GM19240 (cell line): ENCODE data around the gene SZRD1.
A peak's percentile ranks its signal among the peaks of the same experiment; 100 is the strongest.
"Not testable (repeated sequence)": the region's sequence is repeated elsewhere in the genome, so short reads cannot be mapped to it uniquely, and the experiment has no call there.

ENCODE experiments used
- DNase-seq: peaks from one replicate; pipeline ENCODE4 v3.0.0; 2011; ENCODE audit warnings: low spot score; ENCODE audit not compliant: insufficient read length

SZRD1 gene, protein sequence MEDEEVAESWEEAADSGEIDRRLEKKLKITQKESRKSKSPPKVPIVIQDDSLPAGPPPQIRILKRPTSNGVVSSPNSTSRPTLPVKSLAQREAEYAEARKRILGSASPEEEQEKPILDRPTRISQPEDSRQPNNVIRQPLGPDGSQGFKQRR

DNA sequence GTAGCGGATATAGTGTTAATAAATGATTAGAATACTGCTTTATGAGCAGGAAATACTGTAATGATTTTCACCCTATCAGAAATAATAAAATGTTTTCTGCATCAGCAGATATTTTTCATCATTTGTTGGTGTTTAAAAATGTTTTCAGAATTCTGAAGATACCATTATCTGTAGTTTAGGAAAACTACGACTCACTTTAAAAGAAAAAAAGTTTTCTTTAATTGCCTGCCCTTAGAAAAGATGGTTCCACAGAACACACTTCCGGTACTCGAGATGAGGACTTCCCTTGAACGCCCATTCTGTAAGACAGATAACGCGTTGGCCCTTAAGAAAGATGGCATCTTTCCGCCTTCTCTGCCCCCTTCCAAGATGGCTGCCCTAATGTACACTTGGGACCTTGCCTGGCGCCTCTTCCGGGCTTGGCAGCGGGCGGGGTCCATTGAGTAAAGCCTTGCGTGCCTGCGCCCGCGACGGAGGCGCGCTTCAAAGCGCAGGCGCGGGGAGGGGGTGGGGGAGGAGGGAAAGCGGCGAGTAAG, at the start of gene SZRD1:
Gene SZRD1, plus strand, starts transcription at position 521 of the 536 bp plus-strand sequence. CDS start 16 bp downstream, outside the sequence.
- DNase-seq = peak; percentile 61

DNA sequence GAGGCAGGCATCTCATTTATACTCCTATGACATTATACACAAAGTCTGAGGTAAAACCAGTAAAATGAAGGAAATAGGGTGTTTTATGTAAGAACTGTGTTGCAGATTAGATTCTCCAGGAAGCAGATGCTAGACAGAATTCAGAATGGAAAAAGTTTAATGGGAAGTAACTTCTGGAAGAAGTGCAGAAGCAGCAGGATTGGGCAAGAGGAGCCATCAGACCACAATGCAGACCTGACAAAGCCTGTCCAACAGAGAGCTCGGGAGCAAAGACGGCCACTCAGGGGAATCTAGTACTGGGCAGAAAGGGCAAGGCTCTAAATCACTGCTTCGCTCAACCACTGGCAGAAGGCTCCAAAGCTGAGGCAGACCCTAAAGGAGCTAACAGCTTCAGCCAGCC, 48.5 kb upstream of the SZRD1 start:
- DNase-seq = no peak

GRCh38 chr1:16321176-16321867, 45.7 kb upstream of the SZRD1 start:
- DNase-seq = no peak

- DNase-seq = no peak
Observed at GRCh38 chr1:16324456-16324890, 42.6 kb upstream of the SZRD1 start.

- no peak for DNase-seq
Observed at GRCh38 chr1:16326833-16327404, 40.1 kb upstream of the SZRD1 start.

DNA sequence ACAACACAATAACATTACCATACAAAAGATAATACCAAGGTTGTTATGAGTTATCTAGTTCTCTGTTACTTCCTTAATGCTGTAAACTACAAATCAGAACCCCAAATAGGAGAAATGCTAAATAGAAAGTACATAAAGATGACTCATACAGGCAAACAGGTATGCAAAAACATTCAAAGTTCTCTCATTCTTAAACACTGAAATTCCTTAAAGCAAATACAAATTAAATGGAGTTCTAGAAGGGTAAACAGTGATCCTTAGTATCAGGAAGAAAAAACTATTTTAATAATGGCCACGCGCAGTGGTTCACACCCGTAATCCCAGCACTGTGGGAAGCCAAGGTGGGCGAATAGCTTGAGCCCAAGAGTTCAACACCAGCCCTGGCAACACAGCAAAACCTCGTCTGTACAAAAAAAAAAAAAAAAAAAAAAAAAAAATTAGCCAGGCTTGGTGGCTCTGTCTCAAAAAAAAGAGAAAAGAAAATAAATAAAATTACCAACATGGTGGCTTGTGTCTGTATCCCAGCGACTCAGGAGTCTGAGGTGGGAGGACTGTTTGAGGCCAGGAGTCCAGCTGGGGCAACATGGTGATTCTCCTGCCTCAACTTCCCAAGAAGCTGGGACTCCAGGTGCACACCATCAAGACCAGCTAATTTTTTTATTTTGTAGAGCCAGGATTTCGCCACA, 32.2 kb upstream of the SZRD1 start:
- no peak for DNase-seq

- DNase-seq = no peak
Observed at GRCh38 chr1:16338961-16339360, 28.1 kb upstream of the SZRD1 start.

- DNase-seq = no peak
Observed at GRCh38 chr1:16340673-16341072, 26.4 kb upstream of the SZRD1 start.

DNA sequence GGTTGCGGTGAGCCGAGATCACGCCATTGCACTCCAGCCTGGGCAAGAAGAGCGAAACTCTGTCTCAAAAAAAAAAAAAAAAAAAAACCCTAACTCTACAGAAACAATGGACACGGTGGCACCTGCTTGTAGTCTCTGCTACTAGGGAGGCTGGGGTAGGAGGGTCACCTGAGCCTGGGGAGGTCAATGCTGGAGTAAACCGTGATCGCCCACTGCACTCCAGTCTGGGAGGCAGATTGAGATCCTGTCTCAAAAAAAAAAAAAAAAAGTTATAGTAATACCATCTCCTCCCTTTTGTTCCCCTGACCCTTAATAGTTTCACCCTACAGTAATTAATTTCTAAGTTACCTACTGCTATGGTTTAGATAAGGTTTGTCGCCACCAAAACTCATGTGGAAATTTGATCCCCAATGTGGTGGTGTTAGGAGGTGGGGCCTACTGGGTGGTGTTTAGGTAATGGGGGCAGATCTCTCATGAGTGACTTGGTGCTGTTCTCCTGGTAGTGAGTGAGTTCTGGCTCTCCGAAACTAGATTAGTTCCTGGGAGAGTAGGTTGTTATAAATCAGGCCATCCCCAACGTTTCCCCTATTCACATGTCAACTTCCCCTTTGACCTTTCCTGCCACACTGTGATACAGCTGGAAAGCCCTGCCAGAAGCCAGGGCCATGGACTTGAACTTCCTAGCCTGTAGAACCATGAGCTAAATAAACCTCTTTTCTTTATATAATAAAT, 24.5 kb upstream of the SZRD1 start:
- DNase-seq = no peak

GRCh38 chr1:16343276-16343675, 23.8 kb upstream of the SZRD1 start:
- not testable (repeated sequence) for DNase-seq

DNA sequence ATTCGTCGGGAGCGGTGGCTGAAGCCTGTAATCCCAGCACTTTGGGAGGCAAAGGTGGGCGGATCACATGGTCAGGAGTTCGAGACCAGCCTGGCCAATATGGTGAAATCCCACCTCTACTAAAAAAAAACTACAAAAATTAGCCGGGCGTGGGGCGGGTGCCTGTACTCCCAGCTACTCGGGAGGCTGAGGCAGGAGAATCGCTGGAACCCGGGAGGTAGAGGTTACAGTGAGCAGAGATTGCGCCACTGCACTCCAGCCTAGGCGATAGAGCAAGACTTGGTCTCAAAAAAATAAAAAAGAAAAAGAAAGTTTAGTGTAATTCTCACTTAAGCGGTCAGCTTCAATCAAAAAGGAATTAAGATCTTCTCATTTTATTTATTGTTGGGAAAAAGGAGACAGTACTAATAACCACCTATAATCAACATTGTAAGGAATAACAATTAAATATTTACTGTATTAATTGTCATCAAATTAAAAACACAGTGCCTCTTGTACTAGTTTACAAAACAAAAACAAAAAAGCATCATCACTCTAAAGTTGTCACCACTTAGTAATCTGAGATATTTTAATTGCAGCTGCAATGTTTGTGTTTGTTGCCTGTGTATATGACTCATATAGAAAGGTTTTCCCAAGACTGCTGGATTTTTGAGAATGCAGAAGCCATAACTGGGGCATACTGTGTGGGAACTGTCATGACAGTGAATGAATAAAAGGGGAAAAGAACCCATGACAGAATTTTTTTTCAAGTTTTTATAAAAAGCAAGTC, 18.4 kb upstream of the SZRD1 start:
- DNase-seq = no peak

- DNase-seq = no peak
Observed at GRCh38 chr1:16349847-16350406, 17.1 kb upstream of the SZRD1 start.

DNA sequence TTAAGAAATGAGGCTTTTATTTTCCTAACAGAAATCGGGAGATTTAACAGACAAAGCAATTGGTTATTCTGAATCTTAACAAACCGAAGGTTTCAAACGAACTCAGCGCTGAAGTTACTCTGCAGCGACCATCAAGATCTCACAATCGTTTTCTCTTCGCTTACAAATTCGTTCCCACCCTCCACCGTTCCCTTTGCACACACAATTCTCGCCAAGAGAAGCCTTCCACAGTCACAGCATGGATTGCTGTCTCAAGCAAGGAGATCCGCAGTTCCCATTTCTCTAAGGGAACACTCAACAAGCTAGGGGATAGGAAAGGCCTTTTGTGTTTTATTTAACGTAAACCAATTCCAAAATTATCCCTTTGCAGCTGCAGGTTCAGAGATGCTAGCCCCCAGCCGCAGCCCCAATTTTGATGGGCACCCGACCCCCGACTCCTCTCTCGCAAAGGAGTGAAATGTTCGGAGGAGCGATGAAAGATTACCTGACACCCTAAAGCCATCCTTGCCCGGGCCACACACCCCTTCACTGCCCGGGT, 15.5 kb upstream of the SZRD1 start:
- DNase-seq = no peak

- peak; percentile 83 for DNase-seq
Observed at GRCh38 chr1:16351994-16352841, 14.8 kb upstream of the SZRD1 start, which contains the start of gene FBXO42. Gene FBXO42, minus strand, starts transcription at chr1:16352480. Its CDS starts 37,062 bp downstream, at chr1:16315418.

- no peak for DNase-seq
Observed at GRCh38 chr1:16352842-16353535, 14.1 kb upstream of the SZRD1 start.

GRCh38 chr1:16354619-16355018, 12.4 kb upstream of the SZRD1 start:
- no peak for DNase-seq

- no peak for DNase-seq
Observed at GRCh38 chr1:16356867-16357266, 10.2 kb upstream of the SZRD1 start.

- DNase-seq = not testable (repeated sequence)
Observed at GRCh38 chr1:16365146-16365498, 1.9 kb upstream of the SZRD1 start.
